Measurements from ENCODE around the gene MAD1L1.
"Not testable (repeated sequence)": the region's sequence is repeated elsewhere in the genome, so short reads cannot be mapped to it uniquely, and the experiment has no call there.

The MAD1L1 gene

DNA sequence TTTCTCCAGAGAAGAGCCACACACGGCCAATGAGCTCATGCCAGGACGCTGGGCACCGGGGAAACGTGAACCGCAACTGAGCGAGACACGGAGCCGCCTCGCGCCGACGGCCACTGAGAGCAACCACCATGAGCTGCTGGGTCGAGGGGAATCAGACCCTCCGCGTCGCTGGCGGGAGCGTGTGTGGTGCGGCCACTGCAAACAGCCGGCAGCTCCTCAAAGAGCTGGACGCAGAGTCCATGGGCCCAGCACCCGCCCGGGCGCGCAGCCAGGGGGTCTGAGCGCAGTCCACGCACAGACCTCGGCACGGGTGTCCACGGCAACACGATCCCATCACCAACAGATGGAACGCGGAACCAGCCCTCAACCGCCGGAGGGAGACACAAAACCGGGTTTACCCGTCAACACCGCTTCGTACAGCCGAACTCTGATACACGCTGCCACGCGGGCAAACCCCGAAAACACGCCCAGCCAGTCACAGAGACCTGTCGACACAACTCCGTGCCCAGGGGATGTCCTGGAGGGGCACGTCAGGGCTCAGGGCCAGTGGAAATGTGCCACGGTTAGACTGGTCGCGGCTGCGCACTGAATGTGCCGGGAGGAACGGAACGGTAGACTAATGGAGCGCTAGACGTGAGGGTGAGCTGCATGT, 415.6 kb downstream of the MAD1L1 start:
- DNase-seq: no peak

DNA sequence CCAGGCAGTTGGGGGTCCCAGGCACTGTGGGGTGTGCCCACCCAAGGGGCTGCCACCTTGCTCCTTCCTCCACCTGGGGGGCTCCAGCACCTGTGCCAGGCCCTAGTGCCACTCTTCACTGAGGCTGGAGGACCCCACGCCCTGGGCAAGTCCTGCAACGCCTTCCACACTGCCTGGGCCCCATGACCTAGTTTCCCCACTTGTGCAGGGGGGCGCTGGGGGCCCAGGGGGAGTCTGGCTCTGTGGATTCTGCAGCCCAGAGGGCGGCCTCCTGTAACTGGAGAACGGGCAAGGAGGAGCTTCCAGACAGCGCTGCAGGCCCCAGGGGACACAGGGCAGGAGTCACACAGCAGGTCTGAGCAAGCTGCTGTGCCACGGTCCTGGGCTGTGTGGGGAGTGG, 416.3 kb downstream of the MAD1L1 start:
- DNase-seq: not testable (repeated sequence)

DNA sequence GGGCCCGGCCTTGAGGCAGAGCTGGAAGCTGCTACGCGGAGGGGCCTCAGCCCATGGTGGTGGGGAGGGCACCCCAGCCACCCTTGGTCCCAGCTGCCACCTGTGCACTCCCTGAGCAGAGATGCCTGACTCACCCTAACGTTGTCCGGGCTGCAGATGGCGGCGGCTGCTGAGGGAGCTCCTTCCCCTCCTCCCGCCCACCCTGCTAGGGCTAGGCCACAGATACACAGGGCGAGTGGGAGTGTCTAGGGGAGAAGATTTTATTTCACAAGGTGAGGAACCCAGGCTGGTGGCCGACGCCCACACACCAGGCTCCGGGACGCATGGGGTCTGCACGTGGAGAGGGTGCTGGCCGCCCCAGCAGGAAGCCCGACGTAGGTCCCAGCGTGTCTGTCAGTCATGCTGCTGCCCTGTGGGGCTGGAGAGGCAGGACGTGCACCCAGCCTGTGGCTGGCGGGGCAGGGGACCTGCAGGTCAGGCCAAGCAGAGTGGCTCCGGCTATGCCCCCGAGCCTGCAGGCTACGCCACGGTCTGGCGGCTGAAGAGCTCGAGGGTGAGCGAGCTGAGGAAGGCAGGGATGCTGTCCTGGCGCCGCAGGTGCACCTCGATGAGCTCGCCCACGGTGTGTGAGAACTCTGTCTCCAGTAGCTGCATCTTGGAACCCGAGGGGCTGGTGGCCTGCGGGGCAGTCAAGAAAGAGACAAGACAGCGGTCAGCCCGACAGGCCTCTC, 417.0 kb downstream of the MAD1L1 start:
- DNase-seq: not testable (repeated sequence)

DNA sequence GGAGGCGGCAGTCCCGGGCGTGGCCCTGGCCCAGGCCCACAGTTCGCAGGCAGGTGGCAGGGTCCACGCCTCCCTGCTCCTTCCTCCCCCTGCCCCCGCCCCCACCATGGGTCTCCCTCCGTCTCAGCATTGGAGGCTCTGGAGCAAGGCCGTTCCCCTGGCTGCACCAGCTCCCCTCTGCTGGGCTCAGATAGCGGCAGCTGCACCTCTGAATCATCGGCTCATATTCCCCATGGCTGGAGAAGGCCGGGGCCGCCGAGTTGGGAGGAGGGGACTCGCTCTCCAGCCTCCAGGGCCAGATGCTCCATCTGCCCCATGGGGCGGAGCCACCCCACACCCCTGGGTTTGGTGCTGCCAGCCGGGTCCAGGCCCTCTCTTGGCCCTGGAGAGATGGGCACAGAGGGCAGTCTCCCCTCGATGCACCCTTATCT, 417.7 kb downstream of the MAD1L1 start:
- no peak for DNase-seq

DNA sequence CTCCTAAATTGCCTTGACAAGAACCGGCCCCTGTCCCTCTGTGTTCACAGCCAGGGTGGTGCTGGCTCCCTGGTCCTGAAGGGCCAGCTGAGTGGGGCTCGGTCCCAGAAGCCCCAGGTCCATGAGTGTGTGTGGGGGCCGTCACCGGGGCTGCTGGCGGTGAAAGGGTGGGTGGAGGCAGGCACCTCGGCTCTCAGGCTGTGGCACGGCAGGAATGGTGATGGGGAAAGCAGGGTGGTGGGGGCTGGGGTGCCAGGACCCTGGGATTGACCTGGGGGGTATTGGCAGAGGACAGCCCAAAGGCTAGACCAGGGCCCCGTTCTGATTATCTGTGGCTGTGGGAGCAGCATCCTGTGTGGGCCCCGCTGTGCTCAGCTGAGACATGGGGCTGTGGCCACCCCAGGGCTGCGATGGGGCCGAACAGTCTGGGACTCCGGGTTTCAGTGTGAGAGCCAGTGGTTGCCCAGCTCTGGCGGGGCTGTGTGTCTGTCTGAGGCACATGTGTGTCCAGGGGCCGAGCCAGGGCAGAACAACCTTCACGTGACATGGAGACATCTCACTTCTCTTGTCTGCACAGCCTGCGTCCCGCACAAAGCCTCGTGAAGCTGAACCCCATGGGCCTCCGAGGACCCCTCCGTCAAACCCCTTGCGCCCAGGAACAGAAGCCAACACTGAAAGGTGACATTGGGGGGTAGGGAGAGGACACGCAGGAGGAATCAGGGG, 418.5 kb downstream of the MAD1L1 start:
- DNase-seq: no peak

DNA sequence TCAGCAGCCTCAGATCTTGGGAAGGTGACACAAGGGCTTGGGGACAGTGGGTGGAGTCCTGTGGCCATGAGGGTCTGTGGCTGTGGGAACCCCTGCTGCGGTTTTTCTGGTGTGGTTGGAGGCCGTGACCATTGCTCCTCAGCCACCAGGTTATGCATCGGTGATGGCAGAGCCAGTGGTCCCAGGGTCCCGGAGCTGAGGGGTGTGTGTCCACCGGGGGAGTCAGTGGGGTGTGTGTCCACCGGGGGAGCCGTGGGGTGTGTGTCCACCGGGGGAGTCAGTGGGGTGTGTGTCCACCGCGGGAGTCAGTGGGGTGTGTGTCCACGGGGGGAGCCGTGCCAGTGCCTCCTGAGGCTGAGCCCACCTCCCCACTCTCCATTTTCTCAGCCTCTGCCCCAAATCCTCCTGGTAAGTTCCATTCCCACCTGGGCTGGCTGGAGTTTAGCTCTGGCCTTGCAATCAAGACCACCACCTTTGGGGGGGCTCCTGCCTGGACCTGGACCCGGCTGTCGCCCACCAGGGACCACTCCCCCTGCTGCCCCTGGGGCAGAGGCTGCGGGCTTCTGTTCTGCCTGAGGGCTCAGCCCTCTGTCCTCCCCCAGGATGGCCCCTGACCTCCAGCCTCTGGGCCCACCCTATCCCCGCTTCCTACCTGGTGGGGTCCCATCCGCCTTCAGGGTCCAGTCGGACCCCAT, 419.2 kb downstream of the MAD1L1 start:
- DNase-seq: no peak

DNA sequence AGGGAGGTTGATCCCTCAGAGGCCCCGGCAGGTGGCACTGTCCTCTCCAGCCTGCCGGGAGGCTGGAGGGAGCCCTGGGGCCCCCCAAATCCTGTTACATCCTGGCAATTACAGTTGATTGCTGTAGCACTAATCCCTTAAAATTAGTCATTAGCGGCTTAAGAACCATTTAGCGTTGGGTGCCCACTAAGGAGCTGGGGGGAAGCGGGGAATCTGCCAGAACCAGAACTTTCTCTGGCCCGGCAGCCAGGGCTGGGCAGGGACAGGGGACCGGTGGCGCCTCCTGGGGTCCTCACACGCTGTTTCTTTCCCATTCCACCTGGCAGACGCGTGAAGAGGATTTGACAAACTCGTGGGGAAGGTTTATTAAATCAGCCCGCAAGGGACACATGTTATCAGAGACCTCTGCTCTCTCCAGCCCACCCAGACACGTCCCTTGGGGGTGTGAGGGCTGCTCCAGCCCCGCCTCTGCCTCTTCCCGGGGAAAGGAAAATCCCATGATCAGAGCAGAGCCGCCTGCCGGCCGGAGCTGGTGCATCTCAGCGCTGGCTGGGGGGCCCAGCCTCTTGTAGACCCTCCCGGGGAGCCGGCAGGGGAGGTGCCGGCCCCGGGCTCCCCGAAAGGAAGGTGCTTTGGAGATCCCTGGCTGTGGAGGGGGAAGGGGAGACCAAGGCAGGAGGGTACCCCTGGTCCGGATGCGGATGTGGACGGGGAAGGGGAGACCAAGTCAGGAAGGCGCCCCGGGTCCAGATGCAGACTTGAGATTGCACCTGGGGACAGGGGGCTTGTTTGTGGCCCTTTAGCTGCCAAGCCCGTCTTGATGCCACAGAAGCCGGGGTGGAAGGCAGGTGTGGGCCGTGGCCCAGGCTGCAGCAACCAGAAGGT, 420.0 kb downstream of the MAD1L1 start:
- DNase-seq: no peak

DNA sequence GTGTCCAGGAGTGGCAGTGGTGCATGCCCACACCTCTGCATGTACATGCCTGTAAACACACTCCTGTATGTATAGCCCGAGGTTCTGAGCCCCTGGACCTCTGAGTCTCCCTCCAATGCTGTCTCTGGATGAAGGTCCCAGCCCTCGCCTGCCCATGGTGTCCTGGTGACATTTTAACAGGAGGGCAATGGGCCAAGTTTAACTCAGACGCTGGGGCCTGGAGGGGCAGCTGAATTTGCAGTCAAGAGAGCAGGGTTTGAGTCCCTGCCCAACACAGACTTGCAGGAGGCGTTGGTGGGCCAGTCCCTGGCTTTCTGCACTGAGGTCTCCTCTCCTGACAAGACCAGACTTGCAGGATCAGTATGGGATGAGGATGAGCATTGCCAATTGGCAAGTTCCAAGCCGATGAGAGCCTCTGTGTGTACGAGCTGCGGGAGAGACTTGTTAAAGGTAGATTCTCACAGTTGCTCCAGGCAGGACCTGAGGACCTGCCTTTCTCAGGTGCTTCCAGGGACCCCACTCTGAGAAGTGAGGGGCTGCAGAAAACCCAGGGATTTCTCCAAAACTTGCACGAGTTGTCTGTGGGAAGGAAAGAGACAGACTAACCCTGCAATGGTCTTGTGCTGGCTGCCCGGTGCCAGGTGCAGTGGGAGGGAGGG, 420.8 kb downstream of the MAD1L1 start:
- DNase-seq: no peak

DNA sequence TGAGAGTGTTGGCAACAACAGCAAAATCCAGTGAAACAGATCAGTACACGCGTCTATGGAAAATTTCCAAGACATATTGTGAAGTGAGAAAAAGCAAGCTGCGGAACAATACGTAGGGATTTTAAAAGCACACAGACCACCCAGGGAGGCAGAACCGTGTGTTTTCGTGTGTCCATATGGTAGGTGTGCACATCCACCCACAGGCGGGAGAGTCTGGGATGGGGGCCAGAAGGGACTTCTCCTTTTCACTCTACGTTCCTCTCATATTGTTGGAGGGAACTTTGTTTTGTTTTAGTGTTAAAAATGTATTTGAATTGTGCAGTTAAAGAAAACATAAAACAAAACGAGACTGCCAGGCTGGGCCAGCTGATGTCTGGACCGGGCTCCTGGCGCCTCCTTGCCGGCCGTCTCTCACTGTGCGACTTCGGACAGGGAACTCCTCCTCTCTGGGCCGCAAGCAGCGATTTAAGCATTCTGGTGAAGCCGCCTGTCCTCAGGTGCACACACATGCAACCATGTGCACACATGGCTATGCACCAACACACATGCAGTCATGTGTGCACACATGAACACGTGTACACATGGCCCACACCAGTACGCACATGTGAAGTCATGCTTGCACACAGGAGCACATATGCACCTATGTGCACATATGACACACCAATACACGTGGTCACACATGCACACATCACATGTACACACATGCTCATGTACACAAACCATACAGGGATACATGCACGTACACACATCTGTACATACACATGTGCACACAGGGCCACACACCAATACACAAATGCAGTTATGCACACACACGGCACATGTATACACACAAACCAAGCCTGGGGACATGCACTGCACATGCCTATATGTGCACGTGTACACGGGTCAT, 421.5 kb downstream of the MAD1L1 start:
- DNase-seq: no peak

DNA sequence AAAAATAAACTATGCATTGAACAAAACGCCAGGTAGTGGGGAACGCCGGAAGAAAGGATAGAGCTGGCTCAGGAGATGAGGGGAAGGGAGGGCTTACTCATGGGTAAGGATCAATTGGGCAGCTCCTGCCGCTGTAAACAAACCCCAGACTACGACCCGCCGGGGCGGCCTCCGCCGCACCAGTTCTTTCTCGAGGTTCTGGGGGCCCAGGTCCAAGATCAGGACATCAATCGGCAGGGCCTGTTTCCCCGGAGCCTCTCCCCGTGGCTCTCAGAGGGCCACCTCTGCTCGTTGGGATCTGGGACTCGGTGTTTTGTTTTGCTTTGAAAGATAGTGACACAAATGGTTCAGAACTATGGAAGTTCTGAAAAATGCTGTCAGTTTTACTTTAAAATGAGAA, 422.2 kb downstream of the MAD1L1 start:
- no peak for DNase-seq

DNA sequence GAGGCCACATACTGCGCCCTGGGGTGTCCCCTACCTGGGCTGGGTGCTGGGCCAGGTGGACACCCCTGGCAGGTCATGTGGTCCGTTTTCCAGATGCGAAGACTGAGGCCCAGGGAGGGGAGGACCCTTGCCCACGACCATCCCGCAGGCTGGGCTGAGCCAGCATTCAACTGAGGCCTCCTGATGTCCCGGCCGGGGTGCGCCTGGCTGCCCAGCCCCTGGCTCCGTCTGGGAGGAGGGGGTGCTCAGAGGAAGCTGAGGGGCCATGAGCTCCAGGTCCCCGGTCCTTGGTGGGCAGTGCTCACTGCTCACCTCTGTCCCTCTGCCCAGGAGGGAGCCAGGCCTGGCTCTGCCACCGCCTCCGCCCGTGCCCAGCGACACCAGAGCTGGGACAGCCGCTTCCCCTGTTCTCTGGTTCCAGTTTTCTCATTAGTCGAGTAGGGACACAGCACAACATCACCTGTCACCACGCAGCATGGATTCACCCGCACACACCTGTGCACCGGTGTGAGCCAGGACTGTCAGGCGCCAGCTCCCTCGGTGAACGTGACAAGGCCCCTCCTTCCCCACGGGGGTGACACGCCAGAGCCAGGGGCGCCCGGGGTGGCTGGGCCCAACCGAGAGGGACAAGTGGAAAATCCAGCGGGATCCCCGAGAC, 423.0 kb downstream of the MAD1L1 start:
- DNase-seq: no peak

DNA sequence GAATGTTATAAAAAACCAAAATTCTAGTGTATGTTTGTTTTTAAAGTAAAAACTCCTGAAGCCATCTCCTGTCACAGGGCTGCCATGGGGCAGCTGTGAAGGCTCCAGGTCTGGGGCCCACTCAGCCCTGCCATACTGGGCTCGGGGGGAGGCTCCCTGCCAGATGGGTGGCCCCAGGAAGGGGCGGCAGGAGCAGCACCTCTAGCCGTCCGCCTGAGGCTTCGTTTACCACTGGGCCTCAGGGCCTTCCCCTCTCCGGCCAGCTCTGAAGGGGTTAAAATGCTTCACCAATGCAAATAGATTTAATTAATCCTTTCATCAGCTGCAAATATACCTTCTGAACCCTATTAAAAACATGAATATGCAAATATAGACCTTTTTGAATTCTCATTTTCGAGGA, 423.7 kb downstream of the MAD1L1 start:
- no peak for DNase-seq

DNA sequence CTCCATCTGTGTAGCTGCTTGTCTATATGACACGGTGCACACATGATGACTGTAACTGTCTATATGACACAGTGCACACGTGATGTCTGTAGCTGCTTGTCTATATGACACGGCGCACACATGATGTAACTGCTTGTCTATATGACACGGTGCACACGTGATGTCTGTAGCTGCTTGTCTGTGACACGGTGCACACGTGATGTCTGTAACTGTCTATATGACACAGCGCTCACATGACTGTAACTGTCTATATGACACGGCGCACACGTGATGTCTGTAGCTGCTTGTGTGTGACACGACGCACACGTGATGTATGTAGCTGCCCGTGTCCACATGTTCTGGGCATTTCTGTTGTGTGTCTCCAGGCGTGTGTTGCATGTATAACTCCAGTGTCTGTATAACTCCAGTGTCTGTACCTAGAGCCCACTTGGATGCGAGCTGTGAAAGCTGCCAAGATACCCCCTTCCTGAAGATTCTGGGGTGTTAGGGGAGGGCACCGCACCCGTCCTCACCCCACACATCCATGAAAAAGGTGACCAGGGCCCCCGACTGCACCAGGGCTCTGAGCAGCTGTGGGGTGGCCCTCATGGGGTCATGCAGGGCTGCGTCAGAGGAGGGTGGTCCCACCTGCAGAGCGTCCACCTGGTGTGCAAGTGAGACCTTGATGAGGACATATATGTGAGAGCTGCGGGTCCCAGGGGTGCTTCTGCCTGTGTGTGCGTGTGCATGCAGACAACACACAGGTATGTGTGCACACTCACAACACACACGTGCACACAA, 424.7 kb downstream of the MAD1L1 start:
- no peak for DNase-seq

DNA sequence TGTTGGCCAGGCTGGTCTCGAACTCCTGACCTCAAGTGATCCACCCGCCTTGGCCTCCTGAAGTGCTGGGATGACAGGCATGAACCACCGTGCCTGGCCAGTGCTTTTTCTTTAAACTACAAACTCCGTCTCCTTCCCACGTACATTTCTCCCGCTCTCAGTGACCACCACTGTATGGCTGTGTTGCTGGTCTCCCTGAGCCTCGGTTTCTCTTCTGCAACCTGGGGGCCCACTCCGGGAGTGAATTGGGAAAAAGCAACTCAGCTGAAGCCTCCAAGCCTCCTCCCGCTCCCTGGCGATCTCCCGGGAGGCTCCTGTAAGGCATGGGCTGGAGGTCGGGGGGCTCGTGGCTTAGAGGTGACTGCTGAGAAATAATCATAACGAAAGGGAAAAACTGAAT, 426.4 kb downstream of the MAD1L1 start:
- DNase-seq: no peak

DNA sequence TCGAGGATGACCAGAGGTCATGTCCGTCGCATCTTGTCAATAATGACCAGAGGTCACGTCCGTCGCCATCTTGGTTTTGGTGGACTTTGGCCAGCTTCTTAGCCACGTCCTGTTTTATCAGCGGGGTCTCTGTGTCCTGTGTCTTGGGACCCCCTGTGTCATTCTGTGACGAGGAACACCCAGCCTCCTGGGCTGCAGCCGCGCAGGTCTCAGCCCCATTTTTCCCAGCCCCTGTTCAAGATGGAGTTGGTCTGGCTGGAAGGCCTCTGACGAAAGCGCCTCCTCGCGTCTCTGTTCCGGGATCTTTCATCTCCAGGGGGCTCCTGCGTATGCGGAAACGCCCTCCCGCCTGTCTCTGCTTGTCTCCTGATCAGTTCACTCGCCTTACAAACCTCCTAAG, 428.4 kb downstream of the MAD1L1 start:
- no peak for DNase-seq

DNA sequence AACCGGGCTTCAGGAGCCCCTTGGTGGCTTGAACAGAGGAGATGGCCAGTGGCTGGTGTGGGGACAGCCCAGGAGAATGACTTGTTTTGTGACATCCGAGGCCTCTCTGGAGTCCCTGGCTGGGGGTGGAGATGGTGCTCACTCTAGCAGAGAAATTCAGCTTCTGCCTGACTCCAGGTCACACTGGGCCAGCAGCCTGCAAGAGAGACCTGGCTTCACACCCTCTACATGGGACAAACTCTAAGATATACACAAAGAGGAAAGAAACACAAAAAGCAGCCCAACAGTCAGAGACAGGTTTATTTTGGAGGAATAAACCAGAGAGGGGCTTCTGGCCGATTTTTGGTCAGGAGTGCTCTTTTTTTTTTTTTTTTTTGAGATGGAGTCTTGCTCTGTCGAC, 429.8 kb downstream of the MAD1L1 start:
- DNase-seq: no peak

DNA sequence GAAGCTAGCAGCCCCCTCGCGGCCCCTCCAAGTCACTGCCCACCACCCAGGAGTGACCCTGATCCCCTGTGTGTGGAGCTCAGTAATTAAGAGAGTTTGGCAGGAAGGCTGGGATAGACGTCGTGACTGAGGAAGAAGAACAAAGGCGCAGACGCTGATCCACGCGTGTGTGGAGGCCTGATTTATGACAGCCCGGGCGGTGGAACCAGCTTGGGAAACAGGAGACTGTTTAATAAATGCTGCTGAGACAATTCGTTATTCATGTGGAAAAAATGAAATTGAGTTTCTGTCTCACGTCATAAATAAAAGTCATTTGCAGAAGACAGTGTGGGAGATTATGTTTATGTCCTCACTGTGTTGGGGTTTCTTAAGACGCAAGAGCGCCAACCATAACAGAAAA, 431.8 kb downstream of the MAD1L1 start:
- DNase-seq: no peak

DNA sequence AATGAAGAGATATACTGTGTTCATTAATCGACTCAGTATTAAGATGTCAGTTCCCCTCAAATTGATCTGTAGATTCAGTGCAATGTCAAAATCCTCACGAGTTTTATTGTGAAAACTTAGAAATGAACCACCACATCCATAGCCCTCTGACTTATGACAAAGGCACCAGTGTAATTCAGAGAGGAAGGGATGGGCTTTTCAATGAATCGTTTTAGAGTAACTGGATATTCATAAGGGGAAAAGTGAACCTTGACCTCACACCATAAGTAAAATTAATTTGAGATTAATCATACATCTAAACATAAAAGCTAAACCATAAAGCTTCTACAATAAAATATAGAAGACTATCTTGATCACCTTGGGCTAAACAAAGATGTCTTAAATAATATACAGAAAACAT, 434.6 kb downstream of the MAD1L1 start:
- no peak for DNase-seq

DNA sequence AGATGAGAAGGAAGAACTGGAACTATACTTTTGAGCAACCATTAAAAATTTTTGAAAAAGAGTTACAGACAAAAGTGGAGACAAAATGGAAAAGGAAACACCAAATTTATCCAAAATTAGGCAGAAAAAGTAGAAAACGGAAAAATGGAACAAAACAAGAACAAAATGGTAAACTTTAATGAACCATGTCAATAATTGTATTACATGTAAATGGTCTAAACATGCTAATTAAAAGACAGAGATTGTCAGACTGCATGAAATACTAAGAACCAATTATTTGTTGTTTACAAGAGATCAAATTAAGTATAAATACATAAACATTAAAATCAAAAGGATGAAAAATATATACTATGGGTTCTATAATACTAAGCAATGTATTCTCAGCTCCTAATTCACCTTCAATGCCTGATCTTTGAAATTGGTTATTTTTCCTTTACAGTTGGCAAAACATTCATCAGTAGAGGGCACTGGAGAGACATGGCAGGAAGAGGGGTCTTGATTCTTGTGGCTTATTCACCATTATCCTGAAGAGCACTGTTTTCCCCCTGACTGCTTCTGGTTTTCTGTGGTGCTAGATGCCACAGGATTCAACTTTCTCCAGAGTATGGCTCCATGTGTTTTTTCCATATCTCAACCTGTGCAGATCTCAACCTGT, 437.7 kb downstream of the MAD1L1 start:
- no peak for DNase-seq

Data from stimulated activated CD4-positive, alpha-beta T cell treated with anti-CD3 and anti-CD28 coated beads, Interleukin-2, amount 100 ng/mL, for 24 hours (primary cell).